Measurements from ENCODE around the gene NFIC.
A peak's percentile ranks its signal among the peaks of the same experiment; 100 is the strongest.

The NFIC gene

GRCh38 chr19:3464587-3465235 lies 98.3 kb downstream of the NFIC start:
- Mint-ChIP-seq H3K36me3 (ENCODE audit: low read depth) (peaks cover 15% of the 10 kb centered on the region), H3K27ac (no peak overlapping the region), H3K4me3 (peak overlapping the region; percentile 52), H3K27me3 (ENCODE audit: low read depth, poor library complexity) (peaks cover 55% of the 10 kb centered on the region), H3K4me1 (peaks cover 17% of the 10 kb centered on the region), H3K9me3 (peaks cover 29% of the 10 kb centered on the region)
- no peak for DNase-seq
- no peak for TF ChIP-seq CTCF (IDR thresholded peaks at IDR 0.05)

GRCh38 chr19:3465552-3465951 lies 99.2 kb downstream of the NFIC start:
- no peak for DNase-seq
- H3K9me3 Mint-ChIP-seq, result peaks cover 36% of the 10 kb centered on the region
- H3K36me3 Mint-ChIP-seq (ENCODE audit: low read depth), result peaks cover 15% of the 10 kb centered on the region
- peak overlapping the region; percentile 25 for H3K4me3 Mint-ChIP-seq
- H3K4me1 Mint-ChIP-seq, result peaks cover 19% of the 10 kb centered on the region
- peaks cover 58% of the 10 kb centered on the region for H3K27me3 Mint-ChIP-seq (ENCODE audit: low read depth, poor library complexity)
- no peak overlapping the region for H3K27ac Mint-ChIP-seq
- TF ChIP-seq CTCF (IDR thresholded peaks at IDR 0.05), result no peak

DNA sequence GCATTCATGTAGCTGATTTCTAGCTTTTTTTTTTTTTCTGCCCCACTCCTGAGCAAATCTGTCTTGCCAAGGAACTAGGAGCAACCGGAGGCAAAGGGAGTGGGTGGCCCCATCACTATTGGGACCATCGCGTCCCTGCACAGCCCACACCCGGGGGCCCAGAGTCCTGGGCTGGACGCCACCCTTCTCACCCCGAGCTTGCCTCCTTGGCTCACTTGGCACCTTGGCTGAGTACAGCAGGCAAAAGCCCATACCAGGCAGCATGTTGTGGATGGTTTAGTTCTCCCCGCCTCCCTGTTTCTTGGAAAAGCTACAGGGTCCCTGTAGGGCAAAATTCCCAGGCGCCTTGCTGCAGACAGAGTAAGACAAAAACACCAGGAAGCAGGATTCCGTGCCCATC lies 100.3 kb downstream of the NFIC start:
- Mint-ChIP-seq H3K36me3 (ENCODE audit: low read depth) (peaks cover 15% of the 10 kb centered on the region), H3K4me1 (peaks cover 22% of the 10 kb centered on the region), H3K27ac (no peak overlapping the region), H3K9me3 (peaks cover 36% of the 10 kb centered on the region), H3K27me3 (ENCODE audit: low read depth, poor library complexity) (peaks cover 50% of the 10 kb centered on the region), H3K4me3 (no peak overlapping the region)
- DNase-seq, result no peak
- no peak for TF ChIP-seq CTCF (IDR thresholded peaks at IDR 0.05)

DNA sequence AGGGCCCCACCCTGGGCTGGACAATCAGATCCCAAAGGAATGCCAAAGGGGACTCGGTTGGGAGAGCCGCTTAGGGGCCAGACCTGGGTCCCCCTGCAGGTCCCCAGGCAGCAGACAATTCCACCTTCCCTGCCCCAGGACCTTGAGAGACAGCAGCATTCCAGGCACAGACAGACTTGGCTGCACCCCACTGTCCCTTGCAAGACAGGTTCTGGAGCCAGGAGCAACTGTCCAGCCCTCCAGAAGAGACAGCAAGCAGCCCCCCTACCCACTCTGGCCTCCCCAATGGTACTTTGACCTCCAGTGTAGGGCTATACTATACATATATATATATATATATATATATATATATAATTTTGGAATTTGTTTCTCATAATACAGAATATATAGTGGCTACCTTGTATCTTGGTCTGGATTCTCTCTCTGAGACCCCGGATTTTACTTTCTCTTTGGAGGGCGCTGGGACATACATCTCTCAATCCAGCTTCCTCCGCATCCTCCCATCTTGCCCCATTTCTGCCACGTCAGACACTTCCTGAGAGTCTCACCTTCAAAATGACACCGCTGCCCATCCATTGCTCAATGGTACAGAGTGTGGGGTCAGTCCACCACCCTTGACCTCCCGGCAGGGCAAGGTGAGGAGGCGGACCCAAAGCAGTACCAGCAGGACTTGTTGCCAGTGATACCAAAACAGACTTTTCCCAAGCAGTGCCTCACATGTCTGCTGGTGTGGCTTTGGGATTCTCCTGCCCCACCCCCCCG lies 101.2 kb downstream of the NFIC start:
- H3K9me3 Mint-ChIP-seq, result peaks cover 36% of the 10 kb centered on the region
- no peak for TF ChIP-seq CTCF (IDR thresholded peaks at IDR 0.05)
- H3K27ac Mint-ChIP-seq, result no peak overlapping the region
- no peak overlapping the region for H3K4me3 Mint-ChIP-seq
- H3K27me3 Mint-ChIP-seq (ENCODE audit: low read depth, poor library complexity), result peaks cover 44% of the 10 kb centered on the region
- peaks cover 15% of the 10 kb centered on the region for H3K36me3 Mint-ChIP-seq (ENCODE audit: low read depth)
- no peak for DNase-seq
- H3K4me1 Mint-ChIP-seq, result peaks cover 19% of the 10 kb centered on the region

DNA sequence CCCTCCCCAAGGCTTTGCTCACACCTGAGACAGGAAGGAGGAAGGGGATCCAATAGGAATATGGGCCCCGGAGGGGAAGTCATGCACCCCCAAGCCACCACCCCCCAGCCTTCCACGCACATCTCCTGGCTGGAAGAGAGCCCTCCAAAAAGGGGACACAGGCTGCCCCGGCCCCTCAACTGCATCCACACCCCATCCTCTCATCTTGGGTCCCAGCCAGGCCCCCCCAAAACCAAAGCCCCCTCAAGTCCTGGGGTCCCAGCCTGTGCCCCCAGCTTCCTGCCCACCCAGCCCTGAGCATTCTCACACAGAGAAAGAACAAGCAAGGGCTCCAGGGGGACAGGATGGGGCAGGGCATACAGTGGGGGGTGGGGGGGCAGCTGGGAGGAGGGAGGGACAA lies 101.8 kb downstream of the NFIC start:
- TF ChIP-seq CTCF (IDR thresholded peaks at IDR 0.05), result no peak
- peaks cover 15% of the 10 kb centered on the region for H3K4me1 Mint-ChIP-seq
- no peak for DNase-seq
- peaks cover 41% of the 10 kb centered on the region for H3K27me3 Mint-ChIP-seq (ENCODE audit: low read depth, poor library complexity)
- H3K4me3 Mint-ChIP-seq, result no peak overlapping the region
- peaks cover 15% of the 10 kb centered on the region for H3K36me3 Mint-ChIP-seq (ENCODE audit: low read depth)
- H3K9me3 Mint-ChIP-seq, result peaks cover 36% of the 10 kb centered on the region
- H3K27ac Mint-ChIP-seq, result no peak overlapping the region
